Anterior cingulate cortex (tissue), 58 donors: Measurements from ENCODE around the gene PHF19.

Source experiments
- DNase-seq, 58 donors: peaks; one replicate each; lab custom pipeline; 2025; lab: John Stamatoyannopoulos, UW

PHF19 gene

DNA sequence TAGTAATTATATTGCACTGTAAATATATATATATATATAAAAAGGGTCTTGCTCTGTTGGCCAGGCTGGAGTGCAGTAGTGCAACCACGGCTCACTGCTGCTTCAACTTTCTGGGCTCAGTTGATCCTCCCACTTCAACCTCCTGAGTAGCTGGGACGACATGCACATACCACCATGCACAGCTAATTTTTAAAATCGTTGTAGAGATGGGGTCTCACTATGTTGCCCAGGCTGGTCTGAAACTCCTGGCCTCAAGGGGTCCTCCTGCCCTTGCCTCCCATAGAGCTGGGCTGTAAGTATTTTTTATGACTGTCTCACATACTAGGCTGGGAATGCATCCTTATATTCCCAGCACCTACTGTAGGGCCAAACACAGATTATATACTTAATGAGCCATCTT is 46.1 kb downstream of the PHF19 start:
- no peak for DNase-seq

DNA sequence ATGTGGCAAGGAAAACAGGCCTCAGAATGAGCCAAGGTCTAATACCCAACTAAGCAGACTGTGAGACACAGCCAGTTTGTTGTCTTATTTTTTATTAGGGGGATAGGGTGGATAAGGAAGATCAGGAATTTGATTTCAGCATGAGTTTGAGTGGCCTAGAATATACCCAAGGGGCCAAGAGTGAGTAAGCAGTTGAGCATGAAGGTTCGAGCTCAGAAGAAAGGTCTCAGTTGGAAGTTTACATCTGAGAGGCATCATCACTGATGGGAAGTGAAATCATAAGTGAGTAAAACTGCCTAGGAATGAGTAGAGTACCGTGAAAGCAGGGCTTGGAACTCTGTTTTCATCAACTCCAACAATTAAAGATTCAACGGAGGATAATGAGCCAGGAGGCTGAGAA is 46.8 kb downstream of the PHF19 start:
- DNase-seq: no peak

DNA sequence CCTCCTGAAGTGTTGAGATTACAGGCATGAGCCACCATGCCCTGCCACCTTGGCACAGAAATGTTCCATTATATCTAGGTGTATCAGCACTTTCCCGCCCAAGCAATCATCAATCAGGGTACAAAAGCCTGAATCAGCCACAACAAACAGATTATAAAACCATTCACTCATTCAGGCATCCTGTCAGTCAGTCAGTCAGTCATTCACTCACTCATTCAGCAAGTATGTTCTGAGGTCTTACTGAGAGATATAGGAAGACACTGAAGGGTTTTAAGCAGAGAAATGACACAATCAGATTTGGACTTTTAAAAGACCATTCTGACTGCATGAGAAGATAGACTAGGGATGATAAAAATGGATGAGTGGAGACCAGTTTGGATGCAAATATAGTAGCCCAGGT is 47.3 kb downstream of the PHF19 start:
- DNase-seq: no peak

DNA sequence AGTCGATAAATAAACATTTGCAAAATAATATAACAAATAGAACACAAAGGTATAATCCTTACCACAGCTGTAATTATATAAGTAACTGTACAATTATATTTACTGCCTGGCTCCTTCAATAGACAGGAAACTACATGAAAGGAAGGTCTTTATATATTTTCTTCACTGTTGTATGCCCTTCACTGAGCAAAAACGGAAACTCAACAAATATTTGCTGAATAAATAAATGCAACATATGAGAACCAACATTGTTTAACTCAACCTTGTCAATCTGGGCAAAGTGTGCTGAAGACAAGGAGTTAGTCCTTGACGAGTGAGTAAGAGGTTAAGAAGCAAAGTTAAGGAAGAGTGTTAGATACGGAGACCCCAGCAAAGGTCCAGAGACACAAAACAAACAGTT is 56.9 kb downstream of the PHF19 start:
- no peak for DNase-seq

DNA sequence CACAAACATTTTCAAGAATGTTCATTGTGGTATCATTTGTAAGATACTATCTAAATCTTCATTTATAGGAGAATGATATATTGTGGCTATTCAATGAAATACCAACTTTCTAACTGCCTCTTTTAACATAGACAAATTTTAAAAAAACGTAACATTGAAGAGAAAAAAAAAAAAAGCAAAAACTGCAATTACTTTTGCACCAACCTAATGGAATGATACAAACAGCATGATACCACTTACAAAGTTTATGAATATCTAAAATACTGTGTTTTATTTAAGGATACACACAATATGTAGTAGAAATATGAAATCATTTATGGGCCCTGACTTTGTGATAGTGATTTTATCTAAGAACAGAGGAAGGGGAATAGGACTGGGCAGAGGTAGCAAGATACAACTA is 58.4 kb downstream of the PHF19 start:
- DNase-seq: no peak

DNA sequence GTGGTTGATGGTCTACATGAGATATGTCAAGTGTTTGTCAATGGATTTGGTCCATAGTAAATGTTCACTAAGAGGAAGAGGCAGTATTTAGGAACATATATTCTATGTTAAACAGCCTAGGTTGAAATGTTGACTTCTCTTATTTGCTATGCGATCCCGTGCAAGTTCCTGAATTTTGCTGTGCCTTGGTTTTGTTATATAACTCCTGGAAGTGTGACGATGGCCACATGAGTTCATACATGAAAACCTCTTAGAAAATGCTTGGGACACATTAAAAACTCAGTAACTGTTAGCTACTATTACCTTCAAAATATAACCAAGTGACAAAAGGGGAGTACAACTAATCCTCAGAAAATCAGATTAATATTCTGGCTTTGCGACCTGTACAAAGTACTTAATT is 61.9 kb downstream of the PHF19 start:
- no peak for DNase-seq

DNA sequence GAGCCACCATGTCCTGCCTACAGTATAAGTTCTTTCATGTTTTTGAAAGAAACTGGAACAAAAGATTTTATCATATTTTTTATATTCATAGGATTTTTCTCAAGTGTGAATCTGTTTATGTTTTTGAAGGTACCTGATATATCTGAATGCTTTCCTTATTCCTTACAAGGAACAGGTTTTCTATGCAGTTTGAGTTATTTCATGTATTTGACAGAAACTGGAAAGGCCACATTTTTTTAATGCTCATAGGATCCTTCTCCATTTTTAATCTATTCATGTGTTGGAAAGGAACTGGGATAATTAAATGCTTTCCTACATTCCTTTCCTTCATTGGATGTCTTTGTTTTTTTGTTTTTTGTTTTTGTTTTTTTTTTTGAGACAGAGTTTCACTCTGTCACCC is 68.1 kb downstream of the PHF19 start:
- no peak for DNase-seq

DNA sequence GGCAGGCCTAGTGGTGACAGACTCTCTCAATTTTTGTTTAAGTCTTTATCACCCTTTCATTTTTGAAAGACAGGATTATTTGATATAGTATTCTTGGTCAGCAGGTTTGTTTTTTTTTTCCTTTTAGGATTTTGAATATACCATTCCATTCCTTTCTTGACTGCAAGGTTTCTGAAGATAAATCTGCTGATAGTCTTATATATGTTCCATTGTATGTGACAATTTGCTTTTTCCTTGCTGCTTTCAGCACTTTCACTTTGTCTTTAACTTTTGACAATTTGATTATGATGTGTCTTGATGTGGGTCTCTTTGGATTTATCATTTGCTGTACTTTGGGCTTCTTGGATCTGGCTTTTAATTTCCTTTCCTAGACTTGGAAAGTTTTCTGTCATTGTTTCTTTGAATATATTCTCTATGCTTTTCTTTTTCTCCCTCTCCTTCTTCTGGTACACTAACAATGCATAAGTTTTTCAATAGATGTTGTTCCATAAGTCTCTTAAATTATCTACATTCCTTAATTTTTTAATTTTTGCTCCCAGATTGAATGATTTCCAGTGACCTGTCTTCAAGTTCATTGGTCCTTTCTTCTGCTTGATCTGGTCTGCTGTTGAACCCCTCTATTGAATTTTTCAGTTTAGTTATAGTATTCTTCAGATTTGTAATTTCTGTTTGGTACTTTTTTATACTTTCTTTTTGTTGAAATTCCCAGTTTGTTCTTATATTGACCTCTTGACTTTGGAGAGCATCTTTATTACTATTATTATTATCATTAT is 69.2 kb downstream of the PHF19 start:
- no peak for DNase-seq
